NCI-H2081 treated with DMSO at 0.1 percent for 48 hours (cell line): ENCODE measurements around the gene FAM177B.
"Not testable (repeated sequence)": the region's sequence is repeated elsewhere in the genome, so short reads cannot be mapped to it uniquely, and the experiment has no call there.

ENCODE experiments used
- DNase-seq: peaks from one replicate; lab custom pipeline; 2025; lab: John Stamatoyannopoulos, UW

Gene FAM177B

GRCh38 chr1:222739929-222740328 is 2.9 kb downstream of the FAM177B start:
- DNase-seq: no peak

- not testable (repeated sequence) for DNase-seq
Observed at GRCh38 chr1:222741630-222742457, 4.8 kb downstream of the FAM177B start.

GRCh38 chr1:222749927-222750326 is 12.9 kb downstream of the FAM177B start:
- DNase-seq: no peak

- DNase-seq: no peak
Observed at GRCh38 chr1:222750651-222751050, 13.6 kb downstream of the FAM177B start.

GRCh38 chr1:222751255-222751654 is 14.3 kb downstream of the FAM177B start:
- DNase-seq: no peak

- DNase-seq: no peak
Observed at GRCh38 chr1:222754366-222755139, 17.6 kb downstream of the FAM177B start.

GRCh38 chr1:222757646-222758268 is 20.8 kb downstream of the FAM177B start:
- DNase-seq: no peak

GRCh38 chr1:222759451-222760035 is 22.5 kb downstream of the FAM177B start:
- no peak for DNase-seq

- no peak for DNase-seq
Observed at GRCh38 chr1:222761083-222761482, 24.1 kb downstream of the FAM177B start.

- DNase-seq: not testable (repeated sequence)
Observed at GRCh38 chr1:222762178-222762577, 25.2 kb downstream of the FAM177B start.

GRCh38 chr1:222767152-222767571 is 30.2 kb downstream of the FAM177B start:
- no peak for DNase-seq

- DNase-seq: no peak
Observed at GRCh38 chr1:222768592-222768991, 31.6 kb downstream of the FAM177B start.

GRCh38 chr1:222769181-222769580 is 32.2 kb downstream of the FAM177B start:
- no peak for DNase-seq

GRCh38 chr1:222769971-222770620 is 33.1 kb downstream of the FAM177B start:
- no peak for DNase-seq

GRCh38 chr1:222772996-222773379 is 36.0 kb downstream of the FAM177B start:
- DNase-seq: no peak

- peak; percentile 39 for DNase-seq
Observed at GRCh38 chr1:222777463-222777862, 40.5 kb downstream of the FAM177B start.

GRCh38 chr1:222777977-222778376 is 41.0 kb downstream of the FAM177B start:
- DNase-seq: peak; percentile 62

GRCh38 chr1:222781251-222781650 is 44.2 kb downstream of the FAM177B start:
- DNase-seq: no peak

GRCh38 chr1:222783051-222783450 is 46.0 kb downstream of the FAM177B start:
- no peak for DNase-seq

- no peak for DNase-seq
Observed at GRCh38 chr1:222784371-222784770, 47.4 kb downstream of the FAM177B start.

- no peak for DNase-seq
Observed at GRCh38 chr1:222784916-222785315, 47.9 kb downstream of the FAM177B start.

GRCh38 chr1:222785529-222785928 is 48.5 kb downstream of the FAM177B start:
- DNase-seq: no peak
